Stomach (tissue), 4 donors: ENCODE data around the gene BLOC1S4.
"Not testable (repeated sequence)": the region's sequence is repeated elsewhere in the genome, so short reads cannot be mapped to it uniquely, and the experiment has no call there.

ENCODE experiments used
- CTCF ChIP-seq, 7 experiments: fragments of 450-650 bp in 4 of 7; fragments of 200-600 bp in 3 of 7; sonication (generic) in 3 of 7; IDR thresholded peaks; one replicate each; pipeline ENCODE4 v1.5.1; 2016 to 2019; ENCODE audit warnings: antibody characterized with exemption in 7 of 7, control low read depth in 2 of 7, mild to moderate bottlenecking in 1 of 7
- POLR2AphosphoS5 ChIP-seq, 3 donors: sonication (generic); formaldehyde crosslinking; IDR thresholded peaks; one replicate each; pipeline ENCODE4 v1.6.1; 2016; ENCODE audit warnings: antibody characterized with exemption in 3 of 3

- not testable (repeated sequence) for TF ChIP-seq CTCF, POLR2AphosphoS5 (IDR thresholded peaks at IDR 0.05)
These were observed 40.4 kb downstream of the BLOC1S4 start for GRCh38 chr4:6756345-6756744.
